Suppressor macrophage treated with lipopolysaccharide for 1 hour (primary cell): ENCODE measurements around the gene ARID1B.

Experiments used
- DNase-seq, 3 donors: peaks; one replicate each; pipeline ENCODE4 v3.0.0-alpha.2; 2020 to 2022

The ARID1B gene

DNA sequence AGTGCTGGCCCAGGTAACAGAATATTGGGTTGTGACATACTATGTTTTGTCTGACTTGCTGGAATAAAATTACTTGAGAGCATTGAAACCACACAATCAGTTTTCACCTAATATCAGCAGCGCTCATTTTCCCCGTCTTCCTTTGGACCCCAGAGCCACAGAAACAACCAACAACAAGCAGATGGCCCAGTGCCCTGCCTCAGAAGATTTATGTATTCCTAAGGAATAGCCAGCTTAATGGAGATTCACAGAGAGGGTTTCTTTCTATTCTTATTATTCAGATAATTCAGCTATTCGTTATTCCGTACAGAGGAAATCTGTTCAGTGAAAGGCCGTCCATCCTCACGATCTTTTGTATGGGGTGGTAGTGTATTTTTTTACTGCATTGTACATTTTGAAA is 391.3 kb downstream of the ARID1B start:
- DNase-seq, result no peak

DNA sequence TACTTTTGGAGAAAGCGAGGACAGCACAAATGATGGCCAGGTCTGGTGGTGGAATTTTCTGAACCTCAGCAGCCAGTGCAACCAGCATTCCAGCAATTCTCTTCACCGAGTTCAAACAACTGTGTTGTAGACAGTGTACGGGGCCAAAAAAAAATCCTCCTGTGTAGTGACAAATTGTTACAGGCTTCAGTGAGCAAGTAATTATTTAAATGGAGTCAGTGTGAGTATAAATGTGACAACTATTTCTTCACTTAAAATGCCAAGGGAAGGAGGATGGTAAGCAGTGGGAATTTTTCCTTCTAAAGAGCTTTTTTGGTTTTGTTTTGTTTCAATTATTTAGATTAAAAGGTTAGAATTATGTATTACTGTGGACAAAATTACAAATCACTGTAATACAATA is 392.0 kb downstream of the ARID1B start:
- DNase-seq, result no peak

DNA sequence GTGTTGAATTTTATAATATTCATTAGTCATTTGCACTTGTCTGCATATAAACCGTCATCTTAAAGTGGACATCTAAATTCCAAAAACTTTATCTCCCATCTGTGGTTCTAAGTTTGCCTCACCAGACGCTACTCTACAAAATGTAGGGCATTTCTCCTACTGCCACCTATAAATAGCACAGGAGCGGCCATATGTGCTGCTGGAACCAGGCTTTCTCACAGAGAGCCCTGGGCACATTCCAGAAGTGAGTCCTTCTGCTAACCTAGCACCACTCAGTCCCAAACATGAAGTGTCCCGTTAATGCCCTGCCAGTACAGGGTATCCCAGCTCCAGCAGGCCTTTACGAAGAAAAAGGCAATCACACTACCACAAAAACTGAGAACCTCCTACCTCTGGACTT is 392.5 kb downstream of the ARID1B start:
- no peak for DNase-seq

DNA sequence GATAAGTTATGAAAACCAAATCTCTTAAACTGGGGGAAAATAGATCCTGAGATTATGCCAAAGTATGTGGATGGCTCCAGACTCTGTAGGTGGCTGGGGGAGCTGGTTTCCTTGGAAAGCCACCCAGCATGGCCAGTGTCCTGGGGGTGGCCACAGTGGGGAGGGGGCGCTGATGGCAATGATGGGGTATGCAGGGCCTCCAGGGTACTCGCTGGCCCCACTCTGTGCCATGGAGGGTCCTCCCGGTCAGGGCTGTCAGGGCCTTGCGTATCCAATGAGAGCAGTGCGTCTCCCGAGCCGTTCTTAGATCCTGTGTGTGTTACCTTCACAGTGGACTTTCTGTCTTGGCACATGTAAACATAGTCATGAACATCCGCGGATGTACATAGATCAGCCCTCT is 393.4 kb downstream of the ARID1B start:
- DNase-seq, result no peak

DNA sequence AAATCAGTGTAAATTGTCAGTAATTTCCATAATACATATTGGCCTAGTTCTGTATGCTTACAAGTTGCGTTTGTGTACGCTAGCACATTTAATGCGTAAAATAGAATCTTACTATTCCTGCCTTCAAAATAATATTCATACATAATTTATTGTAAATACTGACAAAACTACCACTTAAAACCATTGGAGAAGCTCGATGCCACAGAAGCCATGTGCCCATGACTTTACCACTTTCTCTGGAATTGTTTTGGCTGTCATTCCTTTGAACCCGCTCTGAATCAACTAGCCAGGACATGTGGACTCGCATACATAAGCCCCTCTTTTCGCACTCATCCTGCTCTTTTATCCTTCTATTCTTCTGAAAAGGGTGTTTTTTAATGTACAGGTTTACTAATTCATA is 394.6 kb downstream of the ARID1B start:
- no peak for DNase-seq

DNA sequence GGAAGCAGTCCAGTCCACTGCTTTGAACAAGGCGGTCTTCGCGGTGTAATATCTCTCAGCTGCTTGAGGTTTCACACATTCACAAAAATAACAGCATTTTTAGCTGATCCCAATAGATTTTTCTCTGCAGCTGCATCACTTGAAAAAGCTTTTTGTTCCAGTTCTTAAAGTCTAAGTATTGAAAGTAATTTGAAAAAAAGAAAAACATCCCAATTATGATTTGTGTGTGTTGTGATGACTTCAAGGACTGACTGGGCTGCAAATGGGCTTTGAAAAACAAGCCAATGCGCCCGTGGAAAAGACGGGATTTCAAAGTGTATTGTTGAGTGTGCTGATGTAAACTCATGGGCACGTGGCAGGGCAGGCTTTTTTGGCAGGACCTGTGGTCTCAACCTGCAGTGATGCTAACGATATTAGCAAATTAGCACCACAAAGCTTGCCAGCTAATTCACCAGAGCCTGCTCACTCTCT is 395.1 kb downstream of the ARID1B start:
- no peak for DNase-seq

DNA sequence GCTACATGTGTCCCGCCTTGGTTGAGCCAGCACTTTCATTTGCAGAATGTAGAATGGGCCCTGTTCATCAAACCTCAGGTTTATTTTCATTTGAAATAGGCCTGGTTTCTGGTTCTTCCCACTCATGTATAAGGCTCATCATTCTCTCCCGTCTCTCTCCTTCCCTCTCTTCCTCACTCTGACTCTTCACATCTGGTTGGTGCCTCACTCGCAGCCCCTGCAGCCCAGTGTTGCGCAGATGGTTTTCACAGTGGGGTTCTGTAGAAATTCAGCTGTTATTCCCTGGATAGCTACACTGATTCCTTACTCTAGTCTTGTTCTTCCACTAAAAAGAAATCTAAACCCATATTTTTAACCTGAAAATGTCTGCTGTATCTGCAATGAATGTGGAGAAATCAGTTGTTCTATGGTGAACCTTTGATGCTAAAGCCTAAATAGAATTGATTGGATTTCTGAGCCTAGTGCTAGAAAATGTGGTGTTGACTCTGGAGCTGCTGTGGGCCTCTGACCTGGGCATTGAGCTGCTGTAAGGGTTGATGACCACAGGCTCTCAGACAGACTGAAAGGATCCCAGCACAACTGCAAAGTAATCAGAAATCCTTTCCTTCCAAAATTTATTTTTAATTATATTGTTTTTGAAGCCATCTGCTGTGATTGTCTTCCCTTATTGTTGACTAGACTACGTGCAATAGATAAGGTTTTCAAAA is 395.8 kb downstream of the ARID1B start:
- DNase-seq, result no peak

DNA sequence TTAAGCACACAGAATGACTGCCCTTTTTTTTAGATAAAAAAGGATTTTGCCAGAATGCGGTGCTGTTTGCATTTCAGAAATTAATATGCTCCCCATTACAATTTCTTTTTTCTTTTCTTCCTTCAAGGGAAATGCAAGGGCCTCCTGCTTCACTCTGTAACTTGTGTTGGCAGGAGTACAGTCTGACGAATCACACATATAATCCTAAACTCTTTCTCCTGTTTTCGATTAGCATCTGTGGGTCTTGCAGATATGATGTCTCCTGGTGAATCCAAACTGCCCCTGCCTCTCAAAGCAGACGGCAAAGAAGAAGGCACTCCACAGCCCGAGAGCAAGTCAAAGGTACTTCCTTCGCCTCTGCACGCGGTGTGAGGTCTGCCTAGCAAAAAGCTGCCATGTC is 396.6 kb downstream of the ARID1B start:
- no peak for DNase-seq

DNA sequence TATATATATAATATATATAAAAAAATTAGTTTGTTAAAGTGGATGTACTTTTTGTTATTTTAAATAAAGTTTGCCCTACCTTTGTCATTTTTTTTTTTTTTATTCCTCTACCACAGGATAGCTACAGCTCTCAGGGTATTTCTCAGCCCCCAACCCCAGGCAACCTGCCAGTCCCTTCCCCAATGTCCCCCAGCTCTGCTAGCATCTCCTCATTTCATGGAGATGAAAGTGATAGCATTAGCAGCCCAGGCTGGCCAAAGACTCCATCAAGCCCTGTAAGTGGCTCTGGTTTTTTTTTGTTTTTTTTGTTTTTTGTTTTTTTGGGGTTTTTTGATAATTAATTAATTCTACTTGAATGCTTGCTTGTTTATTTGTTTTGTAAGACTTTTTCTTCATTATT is 397.6 kb downstream of the ARID1B start:
- no peak for DNase-seq

DNA sequence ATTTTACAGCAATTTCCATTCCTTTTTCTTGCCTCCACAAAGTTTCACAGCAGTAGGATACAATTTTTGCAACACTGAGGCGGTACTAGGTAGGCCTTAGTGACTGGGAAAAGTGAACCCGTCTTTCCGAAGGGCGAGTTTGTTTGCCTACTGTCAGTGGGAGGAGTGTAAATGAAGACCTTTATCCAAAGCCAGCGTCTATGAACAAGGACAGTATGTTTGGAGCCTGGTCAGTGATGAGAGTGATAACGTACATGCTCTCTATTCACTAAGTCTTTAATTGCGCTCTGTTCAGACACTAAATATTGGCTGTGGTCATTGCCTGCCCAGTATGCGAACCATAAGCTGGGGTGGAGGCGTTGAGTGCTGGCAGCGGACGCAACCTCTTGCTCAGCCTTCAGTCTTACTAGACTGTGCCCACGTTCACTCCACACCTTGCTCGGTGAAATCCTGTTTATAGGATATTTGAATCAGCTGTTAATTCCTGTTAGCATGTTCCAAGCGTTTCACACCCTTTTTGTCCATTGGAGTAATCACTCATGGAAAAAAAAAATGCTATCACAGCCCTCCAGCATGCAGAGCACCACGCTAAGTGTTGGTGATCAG is 400.7 kb downstream of the ARID1B start:
- DNase-seq, result no peak

DNA sequence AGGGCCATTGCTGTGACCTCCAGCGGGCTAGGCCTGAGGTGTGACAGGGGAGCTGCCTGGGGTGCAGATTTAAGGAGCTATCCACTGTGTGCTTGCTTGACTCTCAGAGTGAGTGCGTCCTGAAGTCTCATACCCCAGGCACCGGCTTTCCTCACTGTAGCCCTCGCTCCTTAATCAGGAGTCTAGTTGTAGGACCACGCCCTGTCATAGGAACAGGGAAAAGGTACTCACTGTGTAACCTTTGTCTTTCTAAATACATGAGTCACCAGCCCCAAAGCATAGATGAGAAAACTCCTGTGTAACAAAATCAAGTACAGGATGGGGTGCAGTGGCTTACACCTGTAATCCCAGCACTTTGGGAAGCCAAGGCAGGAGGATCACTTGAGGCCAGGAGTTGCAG is 404.5 kb downstream of the ARID1B start:
- DNase-seq, result no peak

DNA sequence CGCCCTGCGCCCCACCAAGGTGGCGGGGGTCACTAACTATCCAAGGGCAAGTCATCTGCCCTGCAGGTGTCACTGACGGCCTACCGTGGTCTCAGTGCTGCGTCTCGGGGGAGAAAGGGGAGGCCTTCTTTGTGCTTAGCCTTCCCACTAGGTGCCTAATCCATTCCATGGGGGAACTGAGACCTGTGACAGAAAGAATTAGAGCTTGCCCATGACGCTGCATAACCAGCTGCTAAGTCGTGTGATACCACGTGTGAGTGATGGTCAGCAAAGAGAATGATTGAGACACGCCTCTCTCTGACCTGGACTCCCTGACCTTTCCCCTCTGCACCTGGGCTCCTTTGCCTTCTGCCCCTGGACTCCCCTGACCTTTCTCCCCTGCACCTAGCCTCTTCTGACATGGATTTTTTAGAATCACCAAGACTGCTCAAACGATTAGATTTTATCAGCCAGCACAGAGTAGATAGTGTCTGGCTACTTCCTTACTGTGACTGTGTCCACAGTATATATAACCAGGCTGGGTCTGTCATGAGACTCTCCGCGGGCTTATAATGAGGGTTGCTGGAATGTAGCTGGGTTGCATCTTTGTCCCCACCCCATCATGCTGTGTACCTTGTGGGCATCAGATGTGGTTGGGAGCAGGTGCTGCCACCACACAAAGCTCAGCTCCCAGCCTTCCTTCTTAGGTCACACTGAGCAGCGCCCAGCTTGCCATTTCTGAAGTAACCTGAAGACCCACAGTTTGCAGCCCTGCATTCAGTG is 405.5 kb downstream of the ARID1B start:
- DNase-seq, result no peak

DNA sequence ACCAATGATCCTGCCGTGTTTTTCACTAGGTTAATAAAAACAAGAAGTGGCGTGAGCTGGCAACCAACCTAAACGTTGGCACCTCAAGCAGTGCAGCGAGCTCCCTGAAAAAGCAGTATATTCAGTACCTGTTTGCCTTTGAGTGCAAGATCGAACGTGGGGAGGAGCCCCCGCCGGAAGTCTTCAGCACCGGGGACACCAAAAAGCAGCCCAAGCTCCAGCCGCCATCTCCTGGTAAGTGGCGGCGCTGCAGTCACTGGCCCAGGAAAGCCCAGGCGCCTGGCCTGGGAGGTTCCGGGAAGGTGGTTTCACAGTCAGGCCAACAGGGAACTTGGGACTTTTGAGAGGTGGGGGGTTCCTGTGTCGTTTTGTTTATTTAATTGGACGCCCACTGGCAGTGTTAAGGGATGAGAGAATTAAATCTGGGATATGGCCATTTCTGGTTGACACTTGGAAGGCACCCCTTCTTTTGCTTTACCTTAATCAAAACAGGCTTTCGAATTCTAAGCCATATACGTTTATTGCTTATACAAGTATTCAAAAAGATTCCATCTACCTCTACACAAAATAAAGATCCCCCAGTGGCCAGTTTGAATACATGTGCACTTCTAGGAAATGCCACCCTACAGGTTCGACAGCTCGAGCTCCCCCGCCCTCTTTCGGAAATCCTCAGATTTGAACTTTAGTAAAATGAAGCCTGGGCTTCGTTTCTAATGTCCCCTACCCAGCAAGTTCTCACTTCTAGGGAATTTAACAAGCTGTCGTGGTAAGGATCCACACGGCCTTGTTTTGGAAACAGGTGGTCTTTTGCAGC is 407.2 kb downstream of the ARID1B start:
- DNase-seq, result peak; percentile 49 to 63 (median 50)

DNA sequence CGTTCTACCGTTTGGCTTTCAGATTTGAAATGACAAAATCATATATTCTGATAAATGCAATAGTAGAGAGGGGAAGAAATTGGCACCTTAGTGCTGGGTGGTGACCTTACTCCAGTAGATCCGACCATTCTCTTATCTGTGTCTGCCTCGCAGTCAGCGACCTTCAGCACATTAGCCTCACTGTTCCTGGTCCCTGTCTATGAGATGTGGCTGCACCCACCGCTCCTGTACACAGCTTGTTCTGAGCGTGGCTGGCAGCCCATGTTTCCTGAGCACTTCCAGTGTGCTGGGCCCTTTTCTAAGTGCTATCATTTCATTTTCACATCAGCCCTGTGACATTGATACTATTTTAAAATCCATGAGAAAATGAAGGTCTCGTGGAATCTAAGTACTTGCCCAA is 408.0 kb downstream of the ARID1B start:
- no peak for DNase-seq

DNA sequence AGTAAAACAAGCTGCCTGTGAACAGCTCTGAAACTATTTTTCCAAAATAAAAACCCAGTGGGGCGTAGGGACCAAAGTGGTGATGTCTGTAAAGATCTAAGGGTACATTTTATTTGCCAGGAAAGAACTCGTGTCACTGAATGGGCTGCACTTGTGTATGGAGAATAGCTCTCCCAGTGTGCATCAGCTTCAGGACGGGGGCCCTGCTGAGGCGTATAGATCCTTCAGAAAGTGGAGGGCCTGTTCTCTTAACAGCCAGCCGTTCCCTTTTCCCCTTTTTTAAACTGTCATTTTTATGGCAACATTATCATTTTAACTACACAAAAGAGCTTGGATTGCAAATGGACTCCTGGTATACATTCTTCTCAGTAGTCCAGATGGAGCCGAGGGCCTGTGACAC is 408.8 kb downstream of the ARID1B start:
- no peak for DNase-seq

DNA sequence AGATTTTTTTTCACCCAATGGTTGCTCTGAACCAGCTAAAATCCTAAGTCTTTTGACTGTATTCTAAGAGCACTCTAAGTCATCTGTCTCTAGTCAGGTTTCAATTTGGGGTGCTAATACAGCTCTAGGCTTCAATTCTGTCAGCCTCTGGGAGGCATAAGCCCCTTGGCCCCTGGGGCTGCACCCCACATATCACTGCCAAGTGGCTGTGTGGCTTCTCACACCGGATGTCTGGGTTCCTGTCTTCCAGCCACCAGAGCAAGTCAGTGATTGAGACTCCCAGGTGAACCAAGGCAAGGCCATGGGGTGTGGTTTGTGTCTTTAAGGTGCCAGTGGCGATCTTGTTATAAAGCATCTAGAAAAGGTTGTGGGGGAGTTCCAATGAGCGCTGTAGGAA is 409.6 kb downstream of the ARID1B start:
- DNase-seq, result no peak

DNA sequence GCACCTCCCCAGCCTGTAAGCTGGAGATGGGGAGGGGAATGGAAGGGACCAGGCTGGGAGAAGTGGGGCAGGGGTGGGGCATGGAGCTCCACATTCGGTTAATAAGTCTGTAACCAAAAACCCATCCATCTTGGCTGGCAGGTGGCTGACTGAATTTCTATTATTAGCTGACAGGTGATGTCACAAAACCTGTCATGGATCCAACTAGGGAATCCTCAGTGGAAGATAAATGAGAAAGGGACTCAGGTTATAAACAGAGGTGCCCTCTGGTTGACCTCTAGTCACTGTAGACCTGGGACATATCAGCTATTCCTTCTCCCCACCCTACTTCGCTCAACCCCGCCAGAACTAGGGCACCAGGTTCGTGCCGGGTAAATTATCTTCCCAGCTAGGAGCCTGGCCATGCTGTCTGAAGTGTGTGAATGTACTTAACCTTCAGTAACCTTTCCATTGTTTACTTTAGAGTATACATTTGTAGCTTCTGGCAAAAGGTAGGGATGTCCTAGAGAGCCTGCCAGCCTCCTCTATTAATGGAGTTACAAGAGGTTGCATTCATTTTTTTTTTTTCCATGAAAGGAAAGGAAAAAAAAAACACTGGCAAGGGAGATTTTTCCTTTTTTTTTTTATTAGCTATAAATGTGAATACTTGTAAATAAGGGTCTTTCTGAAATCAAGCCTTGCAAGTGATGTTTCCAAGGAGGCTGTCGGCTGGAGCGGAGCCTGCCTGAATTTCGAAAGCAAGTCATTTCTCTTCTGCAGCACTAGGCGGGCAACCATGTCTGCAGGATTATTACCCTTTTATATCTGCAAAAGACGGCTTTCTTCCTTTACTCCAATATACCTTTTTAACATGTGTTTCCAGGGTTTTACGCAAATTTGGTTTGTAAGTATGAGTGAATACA is 410.3 kb downstream of the ARID1B start:
- no peak for DNase-seq

DNA sequence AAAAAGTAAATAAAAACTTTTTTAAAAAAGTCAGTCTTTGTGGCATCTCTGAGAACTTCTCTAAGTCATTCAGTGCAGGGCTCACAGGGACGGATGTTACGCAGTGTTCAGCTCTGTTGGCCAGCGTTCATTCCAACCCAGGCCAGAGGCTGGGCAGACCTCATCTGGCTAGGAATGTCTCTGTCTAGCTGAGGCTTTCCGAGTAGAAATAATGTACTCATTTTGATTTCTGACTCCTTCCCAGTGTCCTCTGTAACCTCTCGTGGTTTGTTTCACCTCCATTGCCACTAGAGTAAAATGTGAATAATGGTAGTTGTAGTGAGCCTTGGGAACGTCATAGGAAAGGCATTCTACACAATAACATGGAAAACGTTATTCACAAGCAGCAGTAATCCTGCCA is 411.0 kb downstream of the ARID1B start:
- DNase-seq, result no peak

DNA sequence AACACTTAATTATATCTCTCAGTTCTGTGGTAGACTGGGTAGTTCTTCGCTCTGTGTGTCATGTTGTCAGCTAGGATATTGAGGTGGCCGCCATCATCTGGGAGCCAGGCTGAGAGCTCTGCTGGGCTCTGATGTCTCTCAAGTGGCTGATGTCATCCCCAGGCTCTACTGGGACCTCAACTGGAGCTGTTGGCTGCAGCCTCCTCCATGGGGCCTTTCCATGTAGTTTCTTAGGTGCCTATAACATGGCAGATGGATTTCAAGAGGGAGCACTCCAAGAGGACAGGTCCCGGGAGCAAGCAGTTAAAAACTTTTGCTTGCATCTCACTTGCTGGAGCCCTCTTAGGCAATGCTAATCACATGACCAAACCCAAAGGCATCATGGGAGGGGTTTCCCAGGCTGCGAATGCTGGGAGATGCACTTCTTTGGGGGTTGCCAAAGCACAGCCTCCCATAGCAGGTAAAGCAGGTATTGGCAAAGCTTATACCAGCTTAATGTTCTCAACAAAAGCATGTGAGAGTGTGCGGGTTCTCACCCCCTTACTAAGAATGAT is 416.3 kb downstream of the ARID1B start:
- DNase-seq, result no peak

DNA sequence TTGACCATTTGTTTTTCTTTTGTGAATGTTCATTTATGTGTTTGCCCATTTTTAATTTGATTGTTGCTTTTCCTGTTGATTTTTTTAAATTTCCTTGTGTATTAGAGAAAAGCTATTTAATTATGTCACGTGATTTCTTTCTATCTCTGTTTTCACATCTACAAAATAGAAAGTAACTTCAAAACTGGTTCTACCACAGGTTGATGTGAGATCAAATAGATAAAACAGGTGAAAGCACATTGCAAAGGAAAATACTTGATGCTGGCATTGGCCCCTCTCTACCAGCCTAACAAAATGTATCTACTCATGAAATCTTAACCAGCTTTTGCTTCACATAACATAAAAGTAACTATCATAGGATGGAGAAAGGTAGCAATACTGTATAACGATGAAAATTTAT is 416.9 kb downstream of the ARID1B start:
- DNase-seq, result no peak

DNA sequence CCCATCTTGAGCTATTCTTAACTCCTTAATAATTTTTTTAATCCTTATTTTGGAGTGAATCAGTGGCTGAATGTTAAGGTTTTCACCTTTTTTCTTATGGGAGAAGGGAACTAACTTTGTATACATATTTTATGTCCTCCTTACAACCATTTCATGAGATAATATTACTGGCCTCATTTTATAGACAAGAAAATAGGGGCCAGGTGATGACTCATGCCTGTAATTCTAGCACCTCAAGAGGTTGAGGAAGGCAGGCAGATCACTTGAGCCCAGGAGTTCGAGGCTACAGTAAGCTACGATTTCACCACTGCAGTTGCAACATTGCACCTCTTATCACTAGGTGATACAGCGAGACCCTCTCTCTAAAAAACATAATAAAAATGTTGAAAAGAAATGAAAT is 417.5 kb downstream of the ARID1B start:
- no peak for DNase-seq

DNA sequence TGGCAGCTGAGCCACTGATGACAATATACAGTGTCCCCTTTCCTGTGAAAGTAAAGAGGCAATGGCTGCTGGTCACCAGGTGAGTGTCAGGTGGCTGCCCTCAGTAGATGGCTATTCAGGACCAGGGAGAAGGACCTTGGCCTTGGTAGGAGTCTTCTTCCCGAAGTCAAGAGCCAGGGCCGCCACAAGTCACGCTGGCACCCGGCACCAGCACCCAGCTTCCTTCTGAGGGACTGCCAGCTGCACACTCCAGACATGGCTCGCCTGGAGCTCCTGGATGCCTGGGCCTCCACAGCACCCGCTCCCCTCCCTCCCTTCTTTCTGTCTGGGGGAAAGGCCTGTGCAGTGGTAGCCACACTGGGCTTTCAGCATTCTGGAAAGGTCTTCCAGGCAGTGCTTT is 419.2 kb downstream of the ARID1B start:
- no peak for DNase-seq
